HUES64 (cell line): ENCODE results near the gene ATP6V0B.

Experiments
- H3K27ac ChIP-seq: 2 replicates; pipeline ENCODE4 v1.7.0; 2013; ENCODE audit warnings: low read depth, low read length, inconsistent platforms
- H3K27me3 ChIP-seq: 2 replicates; pipeline ENCODE4 v1.6.1; 2013; ENCODE audit warnings: mild to moderate bottlenecking, low read length; ENCODE audit not compliant: insufficient read depth
- H3K36me3 ChIP-seq: 2 replicates; pipeline ENCODE4 v1.6.1; 2013; ENCODE audit warnings: mild to moderate bottlenecking, low read length; ENCODE audit not compliant: insufficient read depth
- H3K4me1 ChIP-seq: 2 replicates; pipeline ENCODE4 v1.6.1; 2013; ENCODE audit warnings: mild to moderate bottlenecking, low read length, moderate library complexity; ENCODE audit not compliant: insufficient read depth
- H3K4me3 ChIP-seq: 2 replicates; pipeline ENCODE4 v1.5.1; 2013; ENCODE audit warnings: mild to moderate bottlenecking, low read length, moderate library complexity
- H3K9ac ChIP-seq: 2 replicates; pipeline ENCODE4 v1.6.1; 2013; ENCODE audit warnings: mild to moderate bottlenecking, low read depth, low read length
- H3K9me3 ChIP-seq: 2 replicates; pipeline ENCODE4 v1.6.1; 2013; ENCODE audit warnings: low read depth, low read length; ENCODE audit not compliant: insufficient read depth
- WGBS: fragments of 150-250, 120-280 bp; methylation state at CpG from one replicate; pipeline ENCODE4 v1.1.7; 2013; ENCODE audit warnings: missing lambda C conversion rate; 5-methylcytosine and 5-hydroxymethylcytosine counted together

The ATP6V0B gene

DNA sequence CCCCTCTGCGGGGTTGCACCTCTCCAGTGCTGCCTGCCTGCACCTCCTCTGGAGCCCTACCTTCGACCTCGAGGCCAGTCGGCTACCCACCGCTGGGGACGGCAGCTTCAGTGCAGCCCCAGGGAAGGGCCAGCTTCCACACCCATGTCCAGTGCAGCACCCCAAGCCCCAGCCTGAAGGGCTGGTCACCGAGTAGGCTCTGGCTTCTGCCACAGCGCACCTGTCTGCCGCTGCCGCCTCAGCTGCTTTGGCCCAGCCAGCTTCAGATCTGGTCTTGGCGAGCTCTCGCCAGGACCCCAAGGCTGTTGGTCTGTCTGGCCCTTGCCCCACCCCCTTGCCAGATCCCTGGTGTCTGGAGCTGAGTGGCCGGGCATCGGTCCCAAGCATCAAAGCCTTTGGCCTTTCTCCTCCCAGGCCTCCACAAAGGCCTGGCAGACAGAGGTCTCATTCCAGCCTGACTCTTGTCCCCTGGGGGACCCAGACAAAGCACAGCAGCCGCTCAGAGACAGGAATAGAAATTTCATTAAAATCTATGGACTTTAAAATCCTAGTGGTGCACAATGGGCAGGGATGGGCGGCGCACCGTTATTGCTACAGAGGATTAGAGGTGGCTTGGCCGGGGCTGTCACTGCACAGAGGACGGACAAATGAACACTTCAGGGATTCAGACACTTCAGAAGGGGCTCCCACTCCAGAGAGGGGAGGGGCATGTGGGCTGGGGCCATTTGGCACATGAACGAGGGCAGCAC is 21.4 kb downstream of the ATP6V0B start:
- Histone ChIP-seq H3K4me1 (0 out of 2 replicates have a peak, but pooled peaks cover 5% of the 10 kb centered on the region), H3K9ac (no peak overlapping the region), H3K36me3 (peaks cover 9% of the 10 kb centered on the region), H3K4me3 (no peak overlapping the region), H3K27me3 (no peaks in the 10 kb centered on the region), H3K9me3 (no peaks in the 10 kb centered on the region), H3K27ac (no peak overlapping the region)
- 93% methylated on average over 21 of the region's 21 CpGs for WGBS

DNA sequence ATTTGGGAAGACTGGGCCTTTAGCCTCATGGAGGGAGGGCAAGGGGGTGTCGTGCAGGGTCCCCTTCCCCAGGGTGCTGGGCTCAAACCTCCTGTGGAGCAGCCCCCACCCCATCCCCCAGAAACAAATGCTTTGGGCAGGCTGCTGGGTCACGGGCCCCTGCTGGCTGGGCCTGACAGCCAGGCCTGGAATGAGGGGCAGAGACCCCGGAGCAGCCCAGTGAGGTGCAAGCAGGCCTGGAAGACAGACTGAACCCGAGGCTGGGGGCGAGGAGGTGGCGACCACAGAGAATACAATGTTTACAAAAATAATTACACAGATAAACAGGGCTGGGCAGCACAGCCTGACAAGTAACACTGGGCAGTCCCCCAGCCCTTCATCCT is 22.0 kb downstream of the ATP6V0B start:
- no peak overlapping the region for H3K4me3 ChIP-seq
- H3K36me3 ChIP-seq = peaks cover 15% of the 10 kb centered on the region
- H3K4me1 ChIP-seq = 0 out of 2 replicates have a peak, but pooled peaks cover 5% of the 10 kb centered on the region
- no peak overlapping the region for H3K27ac ChIP-seq
- no peaks in the 10 kb centered on the region for H3K27me3 ChIP-seq
- no peaks in the 10 kb centered on the region for H3K9me3 ChIP-seq
- H3K9ac ChIP-seq = no peak overlapping the region
- 91% methylated on average over 6 of the region's 6 CpGs for WGBS

DNA sequence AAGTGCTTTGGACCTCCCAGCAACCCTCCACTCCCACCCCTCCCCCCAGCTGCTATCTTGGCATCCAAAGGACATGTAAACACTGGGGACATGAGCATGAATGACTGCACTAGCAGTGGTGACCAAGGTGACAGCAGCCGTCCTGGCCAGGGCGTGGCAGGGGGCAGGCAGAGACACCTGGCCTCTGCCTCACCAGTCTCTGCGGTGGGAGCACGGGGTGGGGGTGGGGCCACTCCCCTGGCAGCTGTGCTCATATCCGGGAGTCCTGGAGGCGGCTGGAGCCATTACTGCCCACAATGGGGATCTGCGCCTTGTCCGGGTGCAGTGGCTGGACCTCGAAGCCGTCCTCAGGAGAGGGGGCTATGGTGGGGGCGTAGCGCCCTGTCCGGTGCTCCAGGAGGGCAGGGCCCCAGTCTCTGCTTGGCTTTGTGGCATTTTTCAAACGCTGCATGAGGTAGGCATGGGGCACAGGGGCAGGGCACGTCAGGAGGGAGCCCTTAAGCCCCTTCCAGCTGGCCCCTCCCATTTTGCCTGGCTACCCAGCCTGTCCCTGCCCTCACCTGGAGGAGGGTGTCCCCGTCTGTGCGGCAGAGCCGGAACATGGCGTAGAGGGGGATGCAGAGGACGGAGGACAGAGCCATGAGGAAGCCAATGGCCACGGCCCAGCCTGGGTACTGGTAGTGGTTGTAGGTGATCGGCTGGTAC is 22.7 kb downstream of the ATP6V0B start:
- H3K36me3 ChIP-seq = peaks cover 15% of the 10 kb centered on the region
- 0 out of 2 replicates have a peak, but pooled peaks cover 2% of the 10 kb centered on the region for H3K4me1 ChIP-seq
- H3K9me3 ChIP-seq = no peaks in the 10 kb centered on the region
- no peak overlapping the region for H3K4me3 ChIP-seq
- H3K27ac ChIP-seq = no peak overlapping the region
- no peak overlapping the region; the same call in 1 of the 2 replicates for H3K9ac ChIP-seq
- WGBS = 88% methylated on average over 22 of the region's 22 CpGs
- H3K27me3 ChIP-seq = no peaks in the 10 kb centered on the region

DNA sequence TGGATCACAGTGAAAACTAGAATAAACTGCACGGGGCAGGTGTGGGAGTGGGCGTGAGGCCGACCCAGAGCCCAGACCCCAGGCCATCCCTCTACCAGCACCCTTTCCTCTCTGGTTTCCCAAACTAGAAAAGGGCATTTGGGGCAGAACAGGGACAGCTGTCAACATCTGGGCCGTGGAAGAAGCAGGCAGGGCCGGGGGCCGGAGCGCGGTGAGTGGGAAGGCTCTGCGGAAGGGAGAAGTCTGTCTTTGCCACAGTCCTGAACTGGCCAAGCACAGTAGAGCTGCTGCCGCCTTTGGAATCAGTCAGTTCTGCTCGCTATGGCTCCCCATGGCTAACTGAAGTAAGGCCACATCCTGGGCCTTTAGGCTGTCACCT is 23.2 kb downstream of the ATP6V0B start:
- H3K36me3 ChIP-seq = peaks cover 15% of the 10 kb centered on the region
- H3K4me3 ChIP-seq = no peak overlapping the region
- H3K27me3 ChIP-seq = no peaks in the 10 kb centered on the region
- no peaks in the 10 kb centered on the region for H3K4me1 ChIP-seq
- H3K9ac ChIP-seq = no peak overlapping the region
- no peaks in the 10 kb centered on the region for H3K9me3 ChIP-seq
- WGBS = 93% methylated on average over 11 of the region's 11 CpGs
- no peak overlapping the region for H3K27ac ChIP-seq

DNA sequence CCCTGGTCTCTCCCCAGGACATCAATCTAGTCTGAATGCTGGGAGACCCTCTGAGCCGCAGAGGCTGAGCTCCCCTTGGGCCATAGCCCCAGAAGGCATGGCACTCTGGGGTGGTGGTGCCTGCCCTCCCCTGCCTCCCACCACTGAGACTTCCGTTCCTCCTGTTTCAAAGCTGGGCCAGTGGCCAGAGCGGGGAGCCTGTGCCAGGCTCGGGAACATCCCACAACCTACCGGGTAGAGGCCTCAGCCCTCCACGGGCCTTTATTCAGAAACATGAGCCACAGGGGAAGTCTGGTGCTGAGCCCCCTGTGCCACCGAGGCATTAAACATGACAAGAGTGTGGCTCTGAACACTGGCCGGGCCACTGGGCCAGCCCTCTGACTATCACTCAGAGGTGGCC is 24.7 kb downstream of the ATP6V0B start:
- no peaks in the 10 kb centered on the region for H3K4me1 ChIP-seq
- 93% methylated on average over 8 of the region's 8 CpGs for WGBS
- H3K27me3 ChIP-seq = no peaks in the 10 kb centered on the region
- H3K9me3 ChIP-seq = no peaks in the 10 kb centered on the region
- H3K36me3 ChIP-seq = peaks cover 15% of the 10 kb centered on the region
- no peak overlapping the region for H3K27ac ChIP-seq
- no peak overlapping the region for H3K4me3 ChIP-seq
- no peak overlapping the region for H3K9ac ChIP-seq

DNA sequence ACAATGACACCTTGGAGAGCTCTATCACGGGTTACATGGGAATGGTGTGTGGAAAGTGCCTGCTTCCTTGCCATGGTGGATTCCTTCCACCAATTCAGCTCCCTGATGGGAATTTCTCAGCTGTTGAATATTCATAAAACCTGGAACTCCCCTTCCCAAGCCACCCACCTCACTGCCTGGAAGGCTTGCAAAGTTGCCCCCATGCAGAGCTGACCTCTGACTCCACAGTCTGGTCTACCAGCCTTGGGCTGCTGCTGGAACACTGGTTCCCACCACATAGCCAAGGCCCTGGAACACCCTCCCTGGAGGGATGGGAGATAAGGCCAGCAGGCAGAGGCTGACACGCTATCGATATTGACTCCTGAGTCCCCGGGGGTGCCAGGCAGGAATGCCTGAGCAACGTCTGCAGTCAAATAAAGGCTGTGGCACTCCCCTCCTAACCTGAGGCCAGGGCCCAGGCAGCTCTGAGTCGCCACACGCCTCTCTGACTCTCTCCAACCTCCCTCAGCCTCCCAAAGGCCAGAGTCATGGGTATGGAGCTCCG is 25.4 kb downstream of the ATP6V0B start:
- Histone ChIP-seq H3K36me3 (peaks cover 18% of the 10 kb centered on the region), H3K4me1 (no peaks in the 10 kb centered on the region), H3K4me3 (no peak overlapping the region), H3K27ac (no peak overlapping the region), H3K9me3 (no peaks in the 10 kb centered on the region), H3K27me3 (no peaks in the 10 kb centered on the region), H3K9ac (no peak overlapping the region)
- WGBS = 85% methylated on average over 8 of the region's 8 CpGs

DNA sequence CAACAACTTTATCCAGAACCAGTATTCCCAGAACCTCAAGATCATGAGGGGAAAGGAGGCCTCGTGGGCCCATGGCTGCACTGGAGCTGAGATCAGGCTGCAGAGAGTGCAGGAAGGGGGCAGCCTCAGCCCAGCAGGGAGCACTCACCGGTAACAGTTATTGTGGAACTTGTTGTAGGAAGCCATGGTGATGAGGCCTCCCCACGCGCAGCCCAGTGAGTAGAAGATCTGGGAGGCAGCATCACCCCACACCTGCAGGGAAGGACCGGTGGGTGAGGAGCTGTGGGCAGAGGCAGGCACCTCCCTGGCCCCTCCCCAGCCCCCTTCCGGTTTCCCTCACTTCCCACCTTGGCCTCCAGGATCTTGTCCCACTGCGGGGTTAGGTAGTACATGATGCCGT is 27.4 kb downstream of the ATP6V0B start:
- H3K36me3 ChIP-seq = peaks cover 21% of the 10 kb centered on the region
- H3K4me3 ChIP-seq = no peak overlapping the region
- H3K27me3 ChIP-seq = no peaks in the 10 kb centered on the region
- no peak overlapping the region for H3K9ac ChIP-seq
- WGBS = 88% methylated on average over 8 of the region's 8 CpGs
- no peak overlapping the region for H3K27ac ChIP-seq
- H3K9me3 ChIP-seq = no peaks in the 10 kb centered on the region
- H3K4me1 ChIP-seq = no peaks in the 10 kb centered on the region

DNA sequence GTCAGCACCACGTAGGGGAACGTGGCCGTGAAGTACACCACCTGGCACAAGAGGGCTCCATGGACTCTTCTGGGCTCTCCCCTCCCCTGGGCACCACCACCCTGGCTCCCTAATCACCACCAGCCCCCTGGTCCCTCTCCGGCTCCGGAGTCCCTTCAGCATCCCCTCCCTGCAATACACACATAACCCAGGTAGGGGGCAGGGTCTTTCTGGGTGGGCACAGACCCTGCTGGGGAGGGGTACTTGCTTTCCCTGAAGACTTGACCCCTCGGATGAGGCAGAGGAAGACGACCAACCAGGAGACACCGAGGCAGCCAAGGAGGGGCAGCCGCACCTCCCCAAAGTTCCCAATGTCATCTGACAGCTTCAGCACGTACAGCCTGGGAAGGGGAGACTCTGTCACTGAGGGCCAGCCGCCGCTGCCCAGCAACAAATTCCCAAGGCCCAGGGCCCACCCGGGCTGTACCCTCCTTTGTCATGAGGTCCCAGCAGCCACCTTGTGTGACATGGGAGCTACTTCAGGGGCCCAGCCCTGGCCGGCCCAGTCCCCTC is 27.9 kb downstream of the ATP6V0B start:
- Histone ChIP-seq H3K27me3 (no peaks in the 10 kb centered on the region), H3K36me3 (peaks cover 21% of the 10 kb centered on the region), H3K27ac (no peak overlapping the region), H3K9me3 (no peaks in the 10 kb centered on the region), H3K4me3 (no peak overlapping the region), H3K4me1 (no peaks in the 10 kb centered on the region), H3K9ac (no peak overlapping the region)
- WGBS = 84% methylated on average over 14 of the region's 14 CpGs

DNA sequence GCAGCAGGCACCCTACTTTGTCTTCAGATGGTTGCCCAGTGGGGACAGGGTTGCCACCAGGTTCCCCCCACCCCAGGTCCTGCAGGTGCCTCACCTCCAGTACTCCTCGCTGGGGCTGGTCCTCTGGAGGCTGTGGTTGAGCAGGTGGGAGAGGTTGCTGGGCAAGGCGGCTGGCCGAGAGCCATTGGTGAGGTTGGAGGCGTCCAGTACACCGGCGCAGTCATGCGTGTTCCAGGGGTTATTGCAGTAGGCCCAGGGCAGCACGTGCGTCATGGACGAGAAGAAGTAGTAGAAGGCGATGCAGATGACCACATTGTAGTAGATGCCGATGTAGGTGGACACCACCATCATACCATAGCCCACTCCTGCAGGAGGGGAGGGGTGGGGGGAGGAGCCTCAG is 33.5 kb downstream of the ATP6V0B start:
- 93% methylated on average over 11 of the region's 12 CpGs for WGBS
- 0 out of 2 replicates have a peak, but pooled peaks cover 5% of the 10 kb centered on the region for H3K4me1 ChIP-seq
- H3K27me3 ChIP-seq = no peaks in the 10 kb centered on the region
- H3K9ac ChIP-seq = no peak overlapping the region
- H3K27ac ChIP-seq = no peak overlapping the region
- no peak overlapping the region for H3K4me3 ChIP-seq
- H3K36me3 ChIP-seq = peaks cover 6% of the 10 kb centered on the region; the same call in 1 of the 2 replicates
- no peaks in the 10 kb centered on the region for H3K9me3 ChIP-seq

DNA sequence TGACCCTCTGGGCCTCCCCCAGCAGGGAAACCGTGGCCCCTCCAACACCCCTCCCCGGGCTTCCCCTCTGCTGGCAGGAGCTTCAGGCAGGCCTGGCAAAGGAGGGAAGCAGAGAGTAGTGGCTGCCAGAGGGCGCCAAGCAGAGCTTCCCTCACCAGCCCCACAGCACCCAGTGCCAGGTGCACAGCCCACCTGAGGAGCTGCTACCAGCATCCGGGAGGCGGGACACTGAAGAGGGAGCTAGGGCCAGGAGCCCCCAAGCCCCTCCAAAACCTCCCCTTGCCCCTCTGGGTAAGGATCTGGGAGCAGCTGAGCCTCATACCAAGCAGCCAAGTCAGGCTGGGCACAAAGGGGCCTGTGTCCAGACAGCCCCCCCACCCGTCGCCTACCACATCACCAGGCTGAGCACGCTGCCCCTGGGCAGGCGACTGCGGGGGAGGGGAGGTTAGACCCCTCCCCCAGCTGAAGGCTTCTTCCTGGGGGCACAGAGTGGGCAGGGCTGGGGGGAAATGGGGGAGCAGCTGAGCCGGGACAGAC is 36.2 kb downstream of the ATP6V0B start:
- WGBS = 86% methylated on average over 11 of the region's 11 CpGs
- Histone ChIP-seq H3K4me3 (no peak overlapping the region), H3K27ac (no peak overlapping the region), H3K4me1 (0 out of 2 replicates have a peak, but pooled peaks cover 5% of the 10 kb centered on the region), H3K27me3 (no peaks in the 10 kb centered on the region), H3K36me3 (peaks cover 3% of the 10 kb centered on the region; the same call in 1 of the 2 replicates), H3K9me3 (no peaks in the 10 kb centered on the region), H3K9ac (no peak overlapping the region)

DNA sequence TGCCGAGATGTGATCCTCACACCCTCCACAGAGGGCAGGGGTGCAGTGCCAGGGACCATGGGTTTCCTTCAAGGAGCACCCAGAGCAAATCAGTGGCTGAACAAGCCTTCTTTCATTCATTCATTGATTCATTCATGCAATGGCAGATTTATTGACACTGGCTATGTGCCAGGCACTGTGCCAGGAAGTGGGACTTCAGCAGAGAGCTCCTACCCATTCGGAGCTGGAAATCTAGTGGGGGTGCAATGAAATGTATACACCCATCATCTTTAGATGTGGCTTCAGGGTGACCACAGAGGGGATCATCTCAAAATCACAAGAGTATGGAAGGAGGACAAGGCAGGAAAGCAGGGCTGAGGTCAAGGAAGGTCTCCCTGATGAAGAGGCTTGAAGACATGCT is 37.6 kb downstream of the ATP6V0B start:
- Histone ChIP-seq H3K27ac (no peak overlapping the region), H3K36me3 (no peaks in the 10 kb centered on the region; the same call in 1 of the 2 replicates), H3K4me1 (0 out of 2 replicates have a peak, but pooled peaks cover 5% of the 10 kb centered on the region), H3K27me3 (no peaks in the 10 kb centered on the region), H3K9me3 (no peaks in the 10 kb centered on the region), H3K4me3 (no peak overlapping the region), H3K9ac (no peak overlapping the region)
- WGBS = 94% methylated on average over 2 of the region's 2 CpGs
